Measurements from ENCODE around the gene BRIP1.
A peak's percentile ranks its signal among the peaks of the same experiment; 100 is the strongest.

Gene BRIP1

GRCh38 chr17:61635913-61636432, 227.4 kb downstream of the BRIP1 start:
- no peak for TF ChIP-seq ZFX (IDR thresholded peaks at IDR 0.05; ENCODE audit: borderline replicate concordance)
- TF ChIP-seq CTCF (IDR thresholded peaks at IDR 0.05) = peak; percentile 87
- no peak overlapping the region for H3K27ac ChIP-seq

DNA sequence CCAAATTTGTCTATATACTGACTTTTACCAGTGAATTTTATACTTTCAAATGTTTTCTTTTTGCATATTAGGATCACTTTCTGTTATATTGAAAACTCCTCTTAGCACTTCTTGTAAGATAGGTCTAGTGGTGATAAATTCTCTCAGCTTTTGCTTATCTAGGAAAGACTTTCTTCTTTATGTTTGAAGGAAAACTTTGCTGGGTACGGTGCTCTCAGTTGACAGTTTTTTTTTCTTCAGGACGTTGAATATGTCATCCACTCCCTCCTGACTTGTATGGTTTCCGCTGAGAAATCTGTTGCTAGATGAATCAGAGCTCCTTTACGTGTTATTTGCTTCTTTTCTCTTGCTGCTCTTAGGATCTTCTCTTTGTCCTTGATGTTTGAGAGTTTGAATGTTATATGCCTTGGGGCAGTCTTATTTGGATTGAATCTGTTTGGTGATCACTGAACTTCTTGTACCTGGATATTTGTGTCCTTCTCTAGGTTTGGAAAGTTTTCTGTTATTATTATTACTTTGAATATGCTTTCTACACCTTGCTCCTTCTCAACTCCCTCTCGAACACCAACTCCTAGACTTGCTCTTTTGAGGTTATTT, 228.3 kb downstream of the BRIP1 start:
- TF ChIP-seq ZFX (IDR thresholded peaks at IDR 0.05; ENCODE audit: borderline replicate concordance) (no peak), CTCF (IDR thresholded peaks at IDR 0.05) (no peak)
- H3K27ac ChIP-seq = no peak overlapping the region

GRCh38 chr17:61634011-61634539, 229.3 kb downstream of the BRIP1 start:
- H3K27ac ChIP-seq = no peak overlapping the region
- TF ChIP-seq CTCF (IDR thresholded peaks at IDR 0.05) = no peak
- no peak for TF ChIP-seq ZFX (IDR thresholded peaks at IDR 0.05; ENCODE audit: borderline replicate concordance)

GRCh38 chr17:61632826-61633225, 230.5 kb downstream of the BRIP1 start:
- TF ChIP-seq CTCF (IDR thresholded peaks at IDR 0.05) = no peak
- TF ChIP-seq ZFX (IDR thresholded peaks at IDR 0.05; ENCODE audit: borderline replicate concordance) = no peak
- H3K27ac ChIP-seq = no peak overlapping the region

DNA sequence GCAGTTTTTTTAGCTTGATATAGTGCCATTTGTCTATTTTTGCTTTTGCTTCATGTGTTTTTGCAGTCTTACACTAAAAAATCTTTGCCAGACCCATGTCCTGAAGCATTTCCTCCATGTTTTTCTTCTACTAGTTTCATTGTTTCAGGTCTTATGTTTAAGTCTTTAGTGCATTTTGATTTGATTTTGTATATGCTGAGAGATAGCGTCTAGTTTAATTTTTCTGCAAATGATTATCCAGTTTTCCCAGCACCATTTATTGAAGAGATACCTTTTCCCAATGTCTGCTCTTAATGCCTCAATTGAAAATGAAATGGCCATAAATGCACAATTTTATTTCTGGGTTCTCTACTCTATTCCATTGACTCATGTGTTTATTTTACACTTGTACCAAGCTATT, 231.5 kb downstream of the BRIP1 start:
- TF ChIP-seq ZFX (IDR thresholded peaks at IDR 0.05; ENCODE audit: borderline replicate concordance) (no peak), CTCF (IDR thresholded peaks at IDR 0.05) (no peak)
- H3K27ac ChIP-seq = no peak overlapping the region
